H54 (cell line): ENCODE results near the gene POLR2C.
A peak's percentile ranks its signal among the peaks of the same experiment; 100 is the strongest.

ENCODE experiments used
- DNase-seq: peaks from one replicate; pipeline ENCODE4 v3.0.0; 2011; ENCODE audit warnings: low spot score, mixed read lengths; ENCODE audit not compliant: insufficient read length
- FAIRE-seq: peaks from 3 replicates; lab custom pipeline; 2011; peaks lifted over from hg19 to GRCh38; lab: Jason Lieb, UNC
- POLR2A ChIP-seq: IDR thresholded peaks from 2 replicates; pipeline ENCODE4 v1.6.1; 2011; ENCODE audit warnings: low read depth, mild to moderate bottlenecking, low read length

Gene POLR2C

GRCh38 chr16:57479205-57479975, 16.9 kb downstream of the POLR2C start:
- DNase-seq = peak; percentile 59
- TF ChIP-seq POLR2A = no peak
- no peak for FAIRE-seq

- peak; percentile 12; the same call in 1 of the 2 replicates for TF ChIP-seq POLR2A
- peak; percentile 89 for DNase-seq
- FAIRE-seq = no peak
These were observed 17.7 kb downstream of the POLR2C start for GRCh38 chr16:57479976-57480753.

- FAIRE-seq = no peak
- TF ChIP-seq POLR2A = no peak
- DNase-seq = no peak
These were observed 18.3 kb downstream of the POLR2C start for GRCh38 chr16:57480754-57481230.

GRCh38 chr16:57481421-57481820, 18.9 kb downstream of the POLR2C start:
- FAIRE-seq = no peak
- no peak for DNase-seq
- TF ChIP-seq POLR2A = no peak

GRCh38 chr16:57482845-57483545, 20.5 kb downstream of the POLR2C start:
- FAIRE-seq (no peak), DNase-seq (no peak)
- TF ChIP-seq POLR2A = no peak

- FAIRE-seq = no peak
- no peak for TF ChIP-seq POLR2A
These were observed 21.4 kb downstream of the POLR2C start for GRCh38 chr16:57483725-57484514.

GRCh38 chr16:57484515-57485005, 22.1 kb downstream of the POLR2C start:
- FAIRE-seq (no peak), DNase-seq (no peak)
- no peak for TF ChIP-seq POLR2A

More at GRCh38 chr16:57483725-57484514, 21.4 kb downstream of the POLR2C start:
- no peak for DNase-seq

GRCh38 chr16:57485091-57485915, 22.8 kb downstream of the POLR2C start:
- FAIRE-seq (no peak), DNase-seq (peak; percentile 33)
- no peak for TF ChIP-seq POLR2A

GRCh38 chr16:57485916-57486857, 23.7 kb downstream of the POLR2C start, which contains the start of gene DOK4:
Gene DOK4 (minus strand): TSS chr16:57486493. CDS start chr16:57479507, 6,986 bp downstream.
- FAIRE-seq (no peak), DNase-seq (peak; percentile 95)
- peak; percentile 36; the same call in 1 of the 2 replicates for TF ChIP-seq POLR2A

GRCh38 chr16:57486858-57487834, 24.7 kb downstream of the POLR2C start:
- FAIRE-seq = no peak
- TF ChIP-seq POLR2A = no peak
- DNase-seq = no peak
